LNCAP (cell line): ENCODE measurements around the gene AAR2.

Experiments
- TF ChIP-seq, protein P1 (sequence below): fragments of 450-650 bp; IDR thresholded peaks from 2 replicates; pipeline ENCODE4 v1.5.1; 2017; ENCODE audit warnings: mild to moderate bottlenecking

Gene AAR2

DNA sequence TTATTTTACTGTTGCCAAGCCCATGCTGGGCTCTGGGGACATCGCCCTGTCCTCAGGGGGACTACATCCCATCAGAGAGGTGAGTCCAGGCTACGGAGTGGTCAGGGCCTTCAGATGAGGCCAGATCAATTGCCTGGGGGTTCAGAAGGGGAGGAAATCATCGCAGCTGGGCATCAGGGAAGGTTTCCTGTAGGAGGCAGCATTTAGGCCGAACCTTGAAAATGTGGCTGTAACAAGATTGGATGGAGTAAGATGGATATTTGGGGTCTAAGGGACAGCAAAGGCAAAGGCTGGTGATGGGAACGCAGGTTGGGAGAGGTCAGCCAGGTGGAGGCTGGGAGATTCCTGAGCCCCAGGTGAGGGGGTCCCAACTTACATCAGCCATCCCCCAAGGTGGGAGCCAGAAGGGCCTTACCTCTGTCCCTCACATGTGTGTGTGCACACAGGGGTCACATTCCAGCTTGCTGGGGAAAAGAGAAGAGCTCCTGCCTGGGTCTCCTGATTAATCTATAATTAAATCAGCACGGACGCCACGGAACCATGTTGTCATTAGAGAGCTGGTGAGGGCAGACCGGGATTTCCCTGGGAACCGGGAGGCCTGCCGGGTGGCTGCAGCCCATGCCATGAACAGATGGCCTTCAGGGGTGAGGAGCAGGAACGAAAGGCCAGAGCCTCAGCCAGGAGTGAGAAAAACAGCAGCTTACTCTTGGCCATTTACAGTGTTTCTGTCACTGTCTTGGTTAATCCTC is 39.3 kb downstream of the AAR2 start:
- TF ChIP-seq, protein P1, sequence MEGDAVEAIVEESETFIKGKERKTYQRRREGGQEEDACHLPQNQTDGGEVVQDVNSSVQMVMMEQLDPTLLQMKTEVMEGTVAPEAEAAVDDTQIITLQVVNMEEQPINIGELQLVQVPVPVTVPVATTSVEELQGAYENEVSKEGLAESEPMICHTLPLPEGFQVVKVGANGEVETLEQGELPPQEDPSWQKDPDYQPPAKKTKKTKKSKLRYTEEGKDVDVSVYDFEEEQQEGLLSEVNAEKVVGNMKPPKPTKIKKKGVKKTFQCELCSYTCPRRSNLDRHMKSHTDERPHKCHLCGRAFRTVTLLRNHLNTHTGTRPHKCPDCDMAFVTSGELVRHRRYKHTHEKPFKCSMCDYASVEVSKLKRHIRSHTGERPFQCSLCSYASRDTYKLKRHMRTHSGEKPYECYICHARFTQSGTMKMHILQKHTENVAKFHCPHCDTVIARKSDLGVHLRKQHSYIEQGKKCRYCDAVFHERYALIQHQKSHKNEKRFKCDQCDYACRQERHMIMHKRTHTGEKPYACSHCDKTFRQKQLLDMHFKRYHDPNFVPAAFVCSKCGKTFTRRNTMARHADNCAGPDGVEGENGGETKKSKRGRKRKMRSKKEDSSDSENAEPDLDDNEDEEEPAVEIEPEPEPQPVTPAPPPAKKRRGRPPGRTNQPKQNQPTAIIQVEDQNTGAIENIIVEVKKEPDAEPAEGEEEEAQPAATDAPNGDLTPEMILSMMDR = no peak

DNA sequence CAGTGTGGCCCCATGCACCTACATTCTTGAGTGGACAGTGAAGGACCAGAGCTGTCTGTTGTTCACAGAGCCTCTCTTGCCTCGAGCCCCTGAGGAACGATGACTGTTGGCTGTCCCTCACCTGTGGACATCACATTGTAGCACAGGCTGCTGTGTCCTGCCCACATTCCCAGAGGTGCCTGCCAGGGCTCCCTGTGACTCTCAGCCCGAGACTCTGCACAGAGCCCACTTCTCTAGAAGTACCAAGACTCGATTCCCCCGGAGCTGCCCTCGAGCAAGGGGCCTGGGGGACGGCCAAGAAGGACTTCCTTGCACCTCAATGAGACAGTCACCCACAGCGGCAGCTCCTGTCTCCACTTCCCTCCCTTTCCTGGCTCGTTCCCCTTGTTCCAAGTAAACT is 41.3 kb downstream of the AAR2 start:
- TF ChIP-seq, protein P1 = no peak

DNA sequence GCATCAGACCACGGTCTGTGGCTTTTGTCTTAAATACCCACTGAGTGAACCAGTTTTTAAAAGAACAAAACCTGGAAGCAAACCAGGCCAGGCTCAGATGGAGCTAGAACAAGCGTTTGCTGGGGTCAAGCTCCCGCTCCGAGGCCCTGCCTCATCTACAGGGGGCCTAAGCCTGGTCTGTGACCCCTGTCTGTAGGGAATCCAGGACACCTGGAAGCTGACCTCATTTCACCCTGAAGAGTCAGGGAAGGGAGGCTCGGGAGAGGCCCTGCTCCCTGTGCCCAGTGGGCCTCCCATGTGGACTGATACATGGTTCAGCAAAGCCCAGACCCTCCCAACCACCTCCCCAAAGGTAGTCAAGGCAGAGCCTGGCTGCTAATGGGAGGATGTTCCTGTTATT is 43.1 kb downstream of the AAR2 start:
- TF ChIP-seq, protein P1 = no peak

DNA sequence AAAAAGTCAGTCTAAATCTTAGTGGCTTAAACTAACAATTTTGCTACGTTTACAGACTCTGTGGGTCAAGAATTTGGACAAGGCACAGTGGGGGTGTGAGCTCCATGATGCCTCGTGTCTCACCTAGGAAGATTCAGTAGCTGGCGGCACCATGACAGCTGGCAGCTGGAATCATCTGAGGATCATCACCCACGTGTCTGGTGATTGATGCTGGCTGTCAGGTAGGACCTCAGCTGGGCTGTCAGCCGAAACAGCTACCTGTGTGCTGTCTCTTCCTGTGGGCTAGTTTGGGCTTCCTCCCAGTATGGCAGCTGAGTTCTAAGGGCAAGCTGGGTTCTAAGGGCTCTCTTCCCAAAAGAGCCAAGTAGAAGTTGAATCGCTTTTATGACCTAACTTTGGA is 43.5 kb downstream of the AAR2 start:
- TF ChIP-seq, protein P1 = no peak

DNA sequence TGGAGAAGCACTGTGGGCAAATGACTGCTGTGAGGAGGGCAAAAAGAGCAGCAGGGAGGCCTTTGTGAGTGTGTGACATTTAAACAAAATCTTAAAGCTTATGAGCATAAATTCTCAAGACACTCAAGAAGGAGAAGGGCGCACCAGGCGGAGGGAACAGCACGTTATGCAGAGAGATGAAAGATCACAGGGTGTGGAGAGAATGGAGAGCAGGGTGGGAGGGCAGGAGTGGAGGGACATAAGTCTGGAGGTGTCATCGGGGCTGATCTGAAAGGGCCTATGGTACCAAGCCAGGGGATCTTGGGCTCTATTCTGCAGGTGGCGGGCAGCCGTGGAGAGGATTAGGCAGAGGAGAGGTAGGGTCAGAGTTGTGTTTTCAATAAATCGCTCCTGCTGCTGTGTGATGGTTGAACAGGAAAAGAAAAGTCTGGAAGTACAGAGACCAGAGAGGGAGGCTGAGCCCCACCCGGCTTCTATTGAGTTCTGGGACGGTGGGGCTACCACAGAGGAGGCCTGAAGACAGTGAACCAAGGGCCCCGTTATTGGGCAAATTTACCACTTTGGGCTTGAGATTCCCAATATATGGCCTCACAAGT is 45.6 kb downstream of the AAR2 start:
- TF ChIP-seq, protein P1 = no peak

DNA sequence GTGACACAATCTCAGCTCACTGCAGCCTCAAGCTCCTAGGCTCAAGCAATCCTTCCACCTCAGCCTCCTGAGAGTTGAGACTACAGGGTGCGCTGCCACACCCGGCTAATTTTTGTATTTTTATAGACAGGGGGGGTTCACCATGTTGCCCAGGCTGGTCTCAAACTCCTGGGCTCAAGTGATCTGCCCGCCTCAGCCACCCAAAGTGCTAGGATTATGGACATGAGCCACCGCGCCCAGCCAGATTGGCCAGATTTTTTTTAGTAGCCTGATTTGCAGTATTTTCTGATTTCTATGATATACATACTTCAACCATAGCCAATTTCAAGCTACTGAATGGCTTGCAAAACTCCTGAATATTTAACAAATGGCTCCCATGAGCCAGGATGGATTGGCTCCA is 48.5 kb downstream of the AAR2 start:
- TF ChIP-seq, protein P1 = no peak

DNA sequence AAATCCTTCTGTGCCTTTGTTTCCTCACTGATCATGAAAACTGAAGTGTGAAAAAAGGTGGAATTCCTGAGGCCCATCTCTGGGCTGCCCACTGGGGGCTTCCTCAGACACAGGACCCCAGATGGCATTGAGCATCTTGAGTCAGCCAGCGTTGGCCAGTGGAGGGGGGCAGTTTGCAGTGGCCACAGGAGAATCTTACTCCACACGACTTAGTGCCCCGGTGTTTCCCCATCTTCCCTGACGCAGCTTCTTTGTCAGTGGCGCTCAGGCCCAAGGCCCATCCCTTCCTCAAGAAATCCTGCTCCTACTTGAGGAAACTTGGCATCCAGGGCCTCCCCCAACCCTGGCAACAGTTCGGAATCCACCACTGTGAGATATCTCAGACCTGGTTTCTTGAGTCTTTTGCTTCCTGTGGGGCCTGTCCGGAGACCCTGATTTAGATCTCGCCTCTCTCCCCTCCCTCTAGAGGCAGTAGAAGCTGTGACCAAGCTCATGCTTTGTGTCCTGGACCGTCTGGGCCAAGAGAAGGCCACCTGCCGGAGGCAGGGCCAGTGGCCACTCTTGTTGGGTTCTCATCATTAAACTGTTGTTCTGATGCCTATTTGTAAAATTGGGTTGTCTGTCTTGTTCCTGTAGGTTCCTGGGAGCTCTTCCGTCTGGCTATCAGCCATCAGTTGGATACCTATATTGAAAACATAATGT is 49.6 kb downstream of the AAR2 start:
- TF ChIP-seq, protein P1 = no peak
